Hematopoietic multipotent progenitor cell treated with erythropoietin and hydrocortisone succinate and interleukin-3 and kit ligand, for 8 days (in vitro differentiated cells): Measurements from ENCODE around the gene SH2D3A.
A peak's percentile ranks its signal among the peaks of the same experiment; 100 is the strongest.
"Not testable (repeated sequence)": the region's sequence is repeated elsewhere in the genome, so short reads cannot be mapped to it uniquely, and the experiment has no call there.

ENCODE experiments used
- DNase-seq: peaks from one replicate; pipeline ENCODE4 v3.0.0-alpha.2; 2015

The SH2D3A gene

DNA sequence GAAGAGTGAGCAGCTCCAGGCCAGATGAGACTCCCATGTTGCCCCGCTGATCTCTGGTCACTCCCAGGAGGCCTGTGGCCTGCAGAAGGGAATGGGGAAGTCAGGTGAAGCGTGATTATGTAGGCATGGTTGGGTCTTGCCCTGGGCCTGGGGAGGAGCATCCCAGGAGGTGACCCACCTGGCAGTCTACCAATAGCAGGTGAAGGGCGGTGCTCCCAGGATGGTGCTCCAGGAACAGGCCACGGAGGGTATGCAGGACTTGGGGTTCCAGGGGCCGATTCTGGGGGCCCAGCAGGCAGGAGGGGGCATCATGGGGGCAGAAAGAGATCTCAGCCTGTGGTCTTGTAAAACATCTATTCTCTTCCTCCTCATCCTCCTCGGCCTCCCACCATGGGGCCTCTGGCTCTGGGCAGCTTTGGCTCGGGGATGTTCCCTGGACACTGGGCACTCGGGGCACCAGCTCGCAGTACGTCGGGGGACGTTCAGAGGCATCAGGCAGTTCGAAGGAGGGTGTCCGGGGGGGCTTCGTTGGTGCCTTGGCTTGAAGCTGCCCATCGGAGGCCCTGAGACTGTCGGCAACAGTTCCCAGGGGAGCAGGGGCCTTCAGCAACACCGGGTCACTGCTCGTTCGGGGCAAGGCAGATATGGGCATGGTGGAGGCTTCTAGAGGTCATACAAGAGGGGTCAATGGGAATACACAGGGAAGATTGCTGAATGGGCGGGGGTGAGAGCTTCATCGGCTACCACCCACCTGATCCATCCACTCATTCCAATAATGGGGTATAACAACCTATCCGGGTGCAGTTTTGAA, 12.4 kb downstream of the SH2D3A start:
- DNase-seq: no peak

DNA sequence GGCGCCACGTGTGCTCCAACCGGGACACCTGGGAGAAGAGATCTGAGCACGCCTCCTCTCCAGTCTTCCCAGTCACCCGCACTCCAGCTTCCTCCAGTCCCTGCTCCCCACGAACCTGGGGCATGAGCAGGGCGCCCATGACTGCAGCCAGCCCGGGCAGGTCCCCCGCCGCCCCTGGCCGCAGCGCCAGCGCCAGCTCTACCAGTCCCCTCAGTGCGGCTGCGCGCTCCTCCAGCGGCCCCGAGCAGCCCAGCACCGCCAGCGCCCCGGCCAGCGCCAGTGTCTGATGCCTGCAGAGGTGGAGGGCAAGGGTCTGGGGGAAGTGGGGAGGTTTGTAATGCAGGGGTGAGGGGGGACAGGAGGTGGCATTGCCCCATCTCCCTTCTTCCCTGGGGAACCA, 13.1 kb downstream of the SH2D3A start:
- DNase-seq: no peak

DNA sequence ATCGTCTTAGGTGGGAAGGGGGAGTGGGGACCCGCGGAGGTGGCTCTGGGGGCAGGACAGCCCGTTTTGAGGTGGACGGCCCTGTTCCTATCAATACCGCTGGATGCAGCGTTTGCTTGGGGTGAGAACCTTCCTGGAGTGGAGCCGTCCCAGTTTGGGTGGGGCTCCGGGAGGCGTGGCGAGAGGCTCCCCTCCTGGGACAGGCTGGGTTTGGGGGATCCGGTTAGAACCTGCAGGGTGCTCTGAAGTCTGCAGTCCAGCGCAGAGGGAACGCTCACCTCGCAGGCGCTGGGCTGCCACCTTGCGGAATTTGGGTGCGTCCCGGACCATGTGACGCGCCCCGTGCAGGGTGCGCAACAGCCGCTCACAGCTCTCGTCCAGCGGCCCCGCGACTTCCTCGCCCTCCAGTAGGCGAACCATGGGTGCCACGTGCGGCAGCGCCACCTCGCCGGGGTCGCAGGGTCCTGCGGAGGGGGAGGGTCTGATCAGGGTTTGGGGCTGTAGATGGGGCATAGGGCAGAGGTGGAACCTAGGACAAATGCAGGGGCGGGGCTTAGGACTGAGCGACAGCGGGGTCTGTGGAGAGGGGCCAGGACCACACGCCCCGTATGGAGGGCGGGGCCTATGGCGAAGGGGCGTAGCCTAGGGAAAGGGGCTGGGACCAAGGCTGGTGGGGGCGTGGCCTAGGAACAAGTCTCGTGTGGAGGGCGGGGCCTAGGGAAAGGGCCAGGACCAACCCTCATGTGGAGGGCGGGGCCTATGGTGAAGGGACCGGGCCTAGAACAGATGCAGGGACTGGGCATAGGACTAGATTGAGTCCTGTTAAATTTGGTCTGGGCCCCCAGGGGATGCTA, 13.8 kb downstream of the SH2D3A start:
- peak; percentile 95 for DNase-seq

DNA sequence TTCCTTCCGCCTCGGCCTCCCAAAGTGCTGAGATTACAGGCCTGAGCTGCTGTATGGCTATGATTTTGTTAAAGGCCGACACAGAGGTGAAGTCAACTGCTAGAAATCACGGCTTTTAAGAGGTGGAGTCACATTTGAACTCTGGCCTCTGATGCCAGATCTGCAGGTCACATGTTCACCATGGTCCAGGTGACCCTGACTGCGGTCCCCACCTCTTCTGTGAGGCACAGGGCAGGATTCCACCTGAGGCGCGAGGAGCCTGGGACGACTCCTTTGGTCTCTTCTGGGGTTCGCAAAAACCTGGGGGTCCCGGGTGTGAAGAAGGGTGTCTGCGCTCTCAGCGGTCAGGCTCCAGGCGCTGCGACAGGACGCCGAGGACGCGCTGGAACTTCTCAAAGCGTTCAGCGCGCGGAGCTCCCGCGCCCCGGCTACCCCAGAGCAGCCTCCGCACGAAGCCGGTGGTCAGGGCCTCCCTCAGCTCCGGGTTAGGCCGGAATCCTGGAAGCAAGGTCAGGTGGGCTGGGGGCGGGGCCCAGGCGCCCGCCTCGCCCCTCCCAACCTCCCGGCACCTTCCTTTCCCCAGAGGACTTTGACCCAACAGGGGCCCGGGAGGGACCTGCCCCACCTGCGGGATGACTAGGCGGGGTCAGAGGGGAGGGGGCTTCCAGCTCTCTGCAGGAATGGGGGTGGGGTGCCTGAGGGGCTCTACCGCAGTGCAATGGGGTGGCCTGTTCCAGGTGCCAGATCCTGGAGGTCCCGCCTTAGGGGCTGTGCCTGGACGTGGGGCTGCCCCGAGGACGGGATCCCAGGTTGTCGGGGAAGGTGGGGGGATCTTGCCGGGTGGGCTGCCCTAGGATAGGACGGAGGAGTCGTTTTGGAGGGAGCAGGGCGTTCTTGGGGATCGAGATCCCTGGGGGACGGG, 14.7 kb downstream of the SH2D3A start:
- no peak for DNase-seq

DNA sequence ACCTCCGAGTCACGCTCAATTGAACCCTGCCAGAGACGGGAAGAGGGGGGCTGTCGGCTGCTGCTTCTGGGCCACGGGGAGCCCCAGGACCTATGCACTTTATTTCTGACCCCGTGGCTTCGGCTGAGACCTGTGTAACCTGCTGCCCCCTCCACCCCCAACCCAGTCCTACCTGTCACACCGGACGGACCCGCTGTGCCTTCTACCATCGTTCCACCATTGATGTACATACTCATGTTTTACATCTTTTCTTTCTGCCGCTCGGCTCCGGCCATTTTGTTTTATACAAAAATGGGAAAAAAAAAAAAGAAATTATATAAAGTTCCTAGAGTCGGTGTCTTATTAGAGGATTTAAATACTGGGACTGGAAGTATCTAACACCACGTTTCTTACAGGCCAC, 16.0 kb downstream of the SH2D3A start:
- DNase-seq: no peak

DNA sequence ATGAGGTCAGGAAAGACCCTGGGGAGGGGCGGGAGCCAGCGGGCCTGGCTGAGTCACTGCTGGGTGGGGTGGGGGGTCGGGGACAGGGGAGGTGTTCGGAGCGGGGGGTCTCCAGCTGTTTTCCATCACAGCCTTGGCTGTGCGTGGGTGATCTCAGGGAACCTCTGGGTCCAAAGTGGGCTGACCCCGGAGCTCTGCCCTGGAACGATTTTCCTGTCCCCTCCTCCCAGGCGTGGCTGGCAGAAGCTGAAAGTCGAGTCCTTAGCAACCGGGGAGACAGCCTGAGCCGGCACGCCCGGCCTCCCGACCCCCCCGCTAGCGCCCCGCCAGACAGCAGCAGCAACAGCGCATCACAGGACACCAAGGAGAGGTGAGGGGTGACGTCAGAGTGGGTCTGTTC, 17.2 kb downstream of the SH2D3A start:
- DNase-seq: no peak

DNA sequence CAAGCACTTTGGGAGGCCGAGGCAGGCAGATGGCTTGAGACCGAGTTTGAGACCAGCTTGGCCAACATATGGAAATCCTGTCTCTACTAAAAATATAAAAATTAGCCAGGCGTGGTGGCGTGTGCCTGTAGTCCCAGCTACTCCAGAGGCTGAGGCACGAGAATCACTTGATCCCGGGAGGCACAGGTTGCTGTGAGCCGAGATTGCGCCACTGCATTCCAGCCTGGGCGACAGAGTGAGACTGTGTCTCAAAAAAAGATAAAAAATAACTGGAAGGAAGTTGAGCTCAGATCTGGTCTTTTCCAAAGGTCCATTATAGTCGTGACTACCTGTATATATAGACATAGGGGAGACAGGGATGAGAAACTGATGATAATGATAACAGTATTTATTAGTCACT, 18.7 kb downstream of the SH2D3A start:
- not testable (repeated sequence) for DNase-seq

DNA sequence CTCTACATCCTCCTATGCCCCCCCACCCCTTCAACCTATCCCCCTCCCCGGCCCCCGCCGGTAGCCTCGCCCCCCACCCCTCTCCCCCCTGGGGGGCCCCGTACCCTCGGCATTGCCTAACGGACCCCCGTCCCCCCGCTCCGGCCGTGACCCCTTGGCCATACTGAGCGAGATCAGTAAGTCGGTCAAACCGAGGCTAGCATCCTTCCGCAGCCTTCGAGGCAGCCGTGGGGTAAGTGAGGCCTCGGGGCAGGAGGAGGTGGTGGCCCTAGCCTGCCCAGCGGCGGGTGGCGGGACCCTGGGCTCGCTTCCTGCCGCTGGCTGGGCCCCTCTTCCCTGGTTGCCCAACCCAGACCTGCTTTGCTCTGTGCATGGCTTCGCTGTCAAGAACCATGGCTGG, 21.3 kb downstream of the SH2D3A start:
- DNase-seq: no peak

DNA sequence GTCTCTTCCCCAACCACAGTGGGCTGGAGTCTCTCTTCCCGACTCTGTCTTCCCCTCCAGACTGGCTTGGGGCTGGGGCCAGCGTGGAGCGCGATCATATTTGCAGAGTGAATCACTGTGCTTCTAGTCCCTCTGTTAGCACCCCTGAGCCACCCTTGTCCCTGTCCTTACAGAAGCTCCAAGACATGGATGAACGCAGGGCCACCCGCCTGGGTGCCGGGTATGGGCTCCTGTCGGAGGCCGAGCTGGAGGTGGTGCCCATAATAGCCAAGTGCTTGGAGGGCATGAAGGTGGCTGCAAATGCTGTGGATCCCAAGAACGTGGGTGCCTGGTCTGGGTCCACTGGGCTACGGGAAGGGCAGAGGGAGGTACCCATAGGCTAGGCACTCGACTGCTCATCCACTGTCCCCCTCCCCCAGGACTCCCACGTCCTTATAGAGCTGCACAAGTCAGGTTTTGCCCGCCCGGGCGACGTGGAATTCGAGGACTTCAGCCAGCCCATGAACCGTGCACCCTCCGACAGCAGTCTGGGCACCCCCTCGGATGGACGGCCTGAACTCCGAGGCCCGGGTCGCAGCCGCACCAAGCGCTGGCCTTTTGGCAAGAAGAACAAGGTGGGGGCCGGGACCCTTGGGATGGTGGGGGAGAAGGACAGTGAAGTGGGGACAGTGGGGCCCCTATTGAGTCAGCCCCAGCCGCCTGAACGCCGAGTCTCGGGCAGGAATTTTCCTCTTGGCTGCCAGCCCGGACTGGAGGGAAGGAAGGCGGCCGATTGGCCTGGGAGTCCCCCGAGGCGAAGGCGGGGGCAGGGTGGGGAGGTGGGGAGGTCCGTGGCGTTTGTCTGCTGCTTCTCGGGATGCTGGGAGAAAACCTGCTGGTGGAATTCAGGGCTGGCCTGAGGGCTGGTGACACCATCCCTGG, 22.6 kb downstream of the SH2D3A start:
- no peak for DNase-seq

DNA sequence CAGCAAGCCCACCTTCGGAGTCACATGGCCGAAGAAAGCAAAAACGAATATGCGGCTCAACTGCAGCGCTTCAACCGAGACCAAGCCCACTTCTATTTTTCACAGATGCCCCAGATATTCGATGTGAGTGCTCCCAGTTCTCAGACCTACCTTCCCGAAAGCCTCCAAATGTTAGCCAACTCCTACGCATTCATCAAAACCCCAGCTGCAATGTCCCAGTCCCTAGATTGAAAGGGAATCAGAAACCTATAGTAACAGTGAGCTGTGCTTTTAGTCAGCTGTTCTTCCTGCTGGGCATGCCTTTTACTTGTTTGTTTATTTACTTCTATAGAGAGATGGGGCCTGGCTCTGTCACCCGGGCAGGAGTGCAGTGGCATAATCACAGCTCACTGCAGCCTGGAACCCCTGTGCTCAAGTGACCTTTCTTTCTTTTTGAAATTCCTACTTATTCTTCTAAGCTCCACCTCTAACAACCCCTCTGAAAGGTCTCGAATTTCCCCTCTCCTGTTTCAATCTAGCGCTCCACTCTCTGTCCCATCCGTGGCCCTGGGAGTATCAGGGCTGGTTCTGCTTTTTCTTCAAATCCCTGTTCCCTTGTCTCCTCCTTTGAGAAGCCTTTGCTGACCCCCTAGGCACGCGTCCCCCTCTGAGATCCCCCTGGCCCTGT, 23.4 kb downstream of the SH2D3A start:
- no peak for DNase-seq

DNA sequence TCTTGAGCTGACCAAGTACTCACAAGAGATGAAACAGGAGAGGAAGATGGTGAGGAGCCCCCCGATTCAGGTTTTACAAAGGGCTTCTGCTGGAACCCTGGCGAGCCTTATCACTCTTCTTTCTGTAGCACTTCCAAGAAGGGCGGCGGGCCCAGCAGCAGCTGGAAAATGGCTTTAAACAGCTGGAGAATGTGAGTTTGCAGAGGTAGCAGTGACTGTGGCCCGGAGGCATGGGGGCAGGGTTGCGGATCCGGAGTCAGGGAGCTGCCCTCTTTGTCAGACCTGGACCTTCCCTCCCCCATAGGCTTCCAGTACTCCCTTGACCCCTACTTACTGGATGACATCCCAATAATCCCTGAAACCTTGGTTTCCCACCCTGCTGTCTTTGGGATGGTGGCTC, 24.2 kb downstream of the SH2D3A start:
- peak; percentile 29 for DNase-seq

DNA sequence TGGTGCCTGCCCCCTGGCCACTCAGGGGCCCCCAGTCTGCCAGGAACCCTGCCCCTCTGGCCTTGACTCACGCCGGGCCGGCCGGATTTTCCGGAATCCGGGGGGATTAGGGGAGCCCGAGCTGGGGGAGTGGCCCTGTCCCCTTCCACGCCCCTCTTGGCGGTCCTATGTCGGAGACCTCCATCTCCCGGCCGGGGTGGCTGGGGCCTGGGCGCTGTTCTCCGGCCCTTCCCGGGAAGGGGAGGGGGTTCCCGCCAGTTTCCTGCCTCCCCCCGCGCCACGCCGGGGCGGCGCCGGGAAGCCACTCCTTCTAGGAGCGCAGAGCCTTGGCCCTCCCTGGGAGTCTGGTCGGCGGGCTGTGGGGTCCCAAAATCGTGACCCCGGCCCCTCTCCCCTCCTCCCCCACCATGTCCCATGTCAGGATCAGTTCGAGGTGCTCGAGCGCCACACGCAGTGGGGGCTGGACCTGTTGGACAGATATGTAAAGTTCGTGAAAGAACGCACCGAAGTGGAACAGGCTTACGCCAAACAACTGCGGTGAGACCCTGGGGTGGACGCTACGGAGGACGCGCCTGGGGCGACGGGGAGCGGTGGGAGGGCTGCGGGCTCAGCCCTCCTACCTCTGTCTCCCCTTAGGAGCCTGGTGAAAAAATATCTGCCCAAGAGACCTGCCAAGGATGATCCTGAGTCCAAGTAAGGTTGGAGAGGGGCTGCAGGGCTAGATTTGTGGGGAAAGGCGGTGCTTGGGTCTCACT, 26.5 kb downstream of the SH2D3A start:
- DNase-seq: peak; percentile 1

DNA sequence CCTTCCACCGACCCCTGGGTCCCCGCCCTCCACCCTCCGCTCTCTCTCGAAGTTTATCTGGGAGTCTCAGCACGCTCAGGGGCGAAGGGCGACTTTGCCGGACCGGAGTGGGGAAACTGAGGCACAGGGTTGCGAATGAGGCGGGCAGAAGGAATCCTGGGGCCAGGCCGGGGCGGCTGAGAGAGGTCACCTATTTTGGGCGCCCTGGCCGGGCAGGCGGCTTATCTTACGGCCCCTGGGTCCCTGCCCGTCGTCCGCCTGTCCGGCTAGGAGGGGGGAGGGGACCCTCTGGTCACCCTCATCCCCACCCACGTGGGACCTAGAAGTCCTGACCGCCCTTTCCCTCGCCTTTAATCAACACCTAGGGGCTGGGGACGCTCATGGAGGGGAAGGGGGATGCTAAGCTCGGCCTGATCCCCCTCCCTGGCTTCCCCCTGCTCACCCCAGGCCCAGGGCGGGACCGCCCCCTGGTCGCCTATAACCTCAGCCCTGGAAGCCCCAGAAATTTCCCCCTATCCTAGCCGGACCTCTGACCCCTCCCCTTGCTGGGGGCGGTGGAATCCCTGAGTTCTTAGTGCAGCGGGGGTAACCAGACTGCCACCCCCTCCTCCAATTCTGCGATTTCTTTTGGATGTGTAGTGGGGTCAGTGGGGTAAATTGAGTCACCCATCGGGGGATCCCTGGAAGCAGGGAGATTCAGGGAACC, 27.2 kb downstream of the SH2D3A start:
- peak; percentile 1 for DNase-seq

DNA sequence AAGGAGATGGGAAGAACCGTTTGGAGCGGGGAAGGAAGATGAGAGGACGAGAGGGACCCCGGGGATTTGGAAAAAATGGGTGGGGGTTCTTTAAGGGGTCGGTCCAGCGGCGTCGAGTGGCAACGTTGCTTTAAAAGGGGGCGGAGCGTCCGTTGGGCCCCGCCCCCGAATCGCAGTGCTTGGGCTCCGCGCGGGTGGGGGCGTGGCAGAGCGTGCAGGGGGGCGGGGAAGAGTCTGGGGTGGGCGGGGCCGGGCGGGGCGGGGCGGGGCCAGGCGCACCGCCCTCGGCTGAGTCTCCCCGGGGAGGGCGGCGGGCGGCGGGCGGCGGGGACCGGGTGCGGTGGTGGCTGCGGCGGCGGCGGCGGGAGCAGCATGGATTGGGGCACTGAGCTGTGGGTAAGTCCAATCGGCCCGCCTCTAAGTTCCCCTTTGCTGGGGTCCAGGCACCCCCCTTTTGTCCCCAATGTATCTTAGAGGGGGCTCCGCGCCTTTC, 27.8 kb downstream of the SH2D3A start, which contains the start of gene TRIP10:
Gene TRIP10 (plus strand): TSS at position 291 of the 493 bp plus-strand sequence. CDS start 82 bp downstream, at position 373.
- DNase-seq: peak; percentile 76

DNA sequence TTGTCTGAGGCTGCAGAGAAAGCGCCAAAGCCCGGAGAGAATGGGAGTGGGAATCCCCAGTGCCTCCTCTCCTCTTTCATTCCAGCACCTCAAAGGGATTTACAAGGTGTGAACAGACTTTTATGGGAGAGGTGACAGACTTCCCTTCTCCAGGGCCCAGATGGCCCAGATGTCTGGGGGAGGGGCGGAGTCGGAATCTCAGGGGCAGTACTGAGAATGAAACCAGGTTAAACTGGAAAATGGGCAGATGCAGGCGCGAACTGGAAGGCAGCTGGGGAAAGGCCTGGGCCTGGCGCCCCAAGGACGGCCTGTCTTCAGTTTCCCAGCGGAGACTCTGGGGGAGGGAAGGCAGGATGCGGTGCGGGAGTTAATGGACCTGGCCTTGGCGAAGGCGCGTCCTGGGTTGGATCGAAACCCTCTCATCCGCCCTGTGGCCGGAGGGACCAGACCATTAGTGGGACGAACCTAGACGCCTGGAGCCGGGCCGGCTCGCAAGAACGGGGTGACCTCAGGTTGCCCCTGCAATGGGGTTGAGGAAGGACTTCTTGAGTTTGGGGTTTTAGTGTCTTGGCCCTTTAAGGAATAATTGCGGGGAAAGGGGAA, 28.3 kb downstream of the SH2D3A start:
- no peak for DNase-seq

DNA sequence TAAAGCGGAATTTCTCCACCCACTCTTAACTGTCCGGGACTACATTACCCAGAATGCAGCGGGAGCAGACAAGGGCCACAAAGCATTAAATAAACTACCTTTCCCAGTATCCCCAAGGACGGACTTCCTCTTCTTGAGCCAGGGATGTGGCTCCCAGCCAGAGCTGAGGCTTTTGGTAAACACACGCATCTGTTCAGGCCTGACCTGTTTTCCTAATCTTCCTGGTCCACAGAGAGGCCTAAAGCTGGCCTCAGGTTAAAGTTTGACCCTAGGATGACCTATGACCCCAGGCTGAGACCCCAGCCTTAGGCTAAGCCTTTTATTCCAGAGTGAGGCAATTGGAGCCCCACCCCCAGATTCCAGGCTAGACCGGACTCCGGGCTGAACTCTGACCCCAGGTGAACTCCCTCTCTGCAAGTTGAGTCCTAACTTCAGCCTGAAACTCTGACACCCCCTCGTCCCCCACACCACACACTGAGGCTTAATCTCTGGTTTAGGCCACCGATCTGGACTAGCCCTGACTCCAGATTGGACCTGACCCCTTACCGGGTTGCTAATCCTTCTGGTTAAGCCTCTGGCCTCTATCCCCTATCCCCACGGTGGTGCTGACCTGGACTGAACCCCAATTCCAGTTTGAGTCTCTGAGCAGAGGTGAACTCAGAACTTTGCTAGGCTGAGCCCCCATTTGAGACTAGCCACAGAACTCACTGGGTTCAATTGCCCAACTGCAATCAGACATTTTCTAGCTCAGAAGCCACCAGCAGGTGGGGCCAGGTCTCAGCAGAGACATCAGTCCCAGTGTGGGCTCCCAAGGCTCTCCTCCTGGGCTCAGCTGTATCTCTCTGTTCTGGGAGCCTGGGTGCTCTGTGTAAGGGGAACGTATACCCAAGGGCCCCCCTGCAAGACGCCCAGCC, 29.1 kb downstream of the SH2D3A start:
- peak; percentile 93 for DNase-seq

DNA sequence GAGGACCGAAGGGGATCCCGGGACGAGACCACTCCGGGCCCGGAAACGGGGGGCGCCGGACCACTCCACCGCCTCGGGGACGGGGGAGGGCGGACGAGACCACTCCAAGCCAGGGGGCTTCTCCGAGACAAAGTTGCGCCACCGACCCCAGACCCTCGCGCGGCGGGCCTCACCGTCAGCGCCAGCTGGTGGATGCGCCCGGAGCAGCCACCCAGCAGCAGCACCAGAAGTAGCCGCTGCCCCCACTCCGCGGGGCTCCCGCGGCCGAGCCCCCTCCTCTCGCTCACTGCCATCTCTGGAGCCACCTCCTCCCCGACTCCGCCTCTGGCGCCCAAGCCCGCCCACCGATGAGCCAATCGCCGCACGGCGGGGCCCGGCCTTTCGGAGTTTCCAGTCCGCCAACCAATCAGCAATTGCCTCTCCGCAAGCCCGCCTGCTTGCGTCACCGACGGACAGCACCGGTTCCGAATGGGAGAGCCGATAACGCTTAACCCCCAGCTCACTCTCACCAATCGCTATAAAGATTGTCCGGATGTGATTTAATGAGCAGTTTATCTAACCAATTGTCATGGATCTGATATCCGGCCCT, 29.9 kb downstream of the SH2D3A start, which contains the start of gene GPR108:
Gene GPR108 (minus strand): TSS at position 297 of the 589 bp plus-strand sequence. CDS start 4 bp downstream, at position 293.
- DNase-seq: peak; percentile 100
